ENCODE measurements around the gene PPARG. TPM values are rescaled to one million over a fixed set of nuclear protein-coding genes. Genes with fewer than 3 reads are reported as not detected.

The PPARG gene
- total and polyA plus RNA-seq, 10 of the 15 experiments (the other 5 are each of a cell fraction or from before 2014, with no cell fraction given): 0.06 to 0.86 (median 0.12) TPM; not detected in 5

- H3K4me2 ChIP-seq (ENCODE audit: control insufficient read depth, insufficient read depth): no peak overlapping the region
- WGBS (ENCODE audit: insufficient coverage, insufficient replicate concordance, low lambda C conversion rate, missing lambda C conversion rate): 30% methylated on average over 6 of the region's 6 CpGs
These were observed 179.4 kb downstream of the PPARG start for GRCh38 chr3:12468276-12468675.

GRCh38 chr3:12468757-12469156 lies 179.9 kb downstream of the PPARG start:
- in situ Hi-C loops (cut with MboI): no loop called here
- TF ChIP-seq FOS (IDR thresholded peaks at IDR 0.05; ENCODE audit: borderline replicate concordance, extremely low read depth, insufficient read length) (no peak), RAD21 (IDR thresholded peaks at IDR 0.05; ENCODE audit: insufficient read depth, low read depth, low read length) (no peak), IRF4 (IDR thresholded peaks at IDR 0.05; ENCODE audit: low read depth, low read length) (no peak), STAT1 (conservative IDR thresholded peaks at IDR 0.05) (no peak), MYB (IDR thresholded peaks at IDR 0.05; ENCODE audit: borderline replicate concordance, low read depth, low read length) (no peak), SIX5 (IDR thresholded peaks at IDR 0.05; ENCODE audit: low read depth, low read length, severe bottlenecking) (no peak), NR2C2 (IDR thresholded peaks at IDR 0.05; ENCODE audit: borderline replicate concordance, control insufficient read depth, insufficient read length, low read depth) (no peak), SMARCA5 (IDR thresholded peaks at IDR 0.05) (no peak), SIN3A (IDR thresholded peaks at IDR 0.05; ENCODE audit: low read depth, low read length) (no peak)
- TF ChIP-seq, protein P1, sequence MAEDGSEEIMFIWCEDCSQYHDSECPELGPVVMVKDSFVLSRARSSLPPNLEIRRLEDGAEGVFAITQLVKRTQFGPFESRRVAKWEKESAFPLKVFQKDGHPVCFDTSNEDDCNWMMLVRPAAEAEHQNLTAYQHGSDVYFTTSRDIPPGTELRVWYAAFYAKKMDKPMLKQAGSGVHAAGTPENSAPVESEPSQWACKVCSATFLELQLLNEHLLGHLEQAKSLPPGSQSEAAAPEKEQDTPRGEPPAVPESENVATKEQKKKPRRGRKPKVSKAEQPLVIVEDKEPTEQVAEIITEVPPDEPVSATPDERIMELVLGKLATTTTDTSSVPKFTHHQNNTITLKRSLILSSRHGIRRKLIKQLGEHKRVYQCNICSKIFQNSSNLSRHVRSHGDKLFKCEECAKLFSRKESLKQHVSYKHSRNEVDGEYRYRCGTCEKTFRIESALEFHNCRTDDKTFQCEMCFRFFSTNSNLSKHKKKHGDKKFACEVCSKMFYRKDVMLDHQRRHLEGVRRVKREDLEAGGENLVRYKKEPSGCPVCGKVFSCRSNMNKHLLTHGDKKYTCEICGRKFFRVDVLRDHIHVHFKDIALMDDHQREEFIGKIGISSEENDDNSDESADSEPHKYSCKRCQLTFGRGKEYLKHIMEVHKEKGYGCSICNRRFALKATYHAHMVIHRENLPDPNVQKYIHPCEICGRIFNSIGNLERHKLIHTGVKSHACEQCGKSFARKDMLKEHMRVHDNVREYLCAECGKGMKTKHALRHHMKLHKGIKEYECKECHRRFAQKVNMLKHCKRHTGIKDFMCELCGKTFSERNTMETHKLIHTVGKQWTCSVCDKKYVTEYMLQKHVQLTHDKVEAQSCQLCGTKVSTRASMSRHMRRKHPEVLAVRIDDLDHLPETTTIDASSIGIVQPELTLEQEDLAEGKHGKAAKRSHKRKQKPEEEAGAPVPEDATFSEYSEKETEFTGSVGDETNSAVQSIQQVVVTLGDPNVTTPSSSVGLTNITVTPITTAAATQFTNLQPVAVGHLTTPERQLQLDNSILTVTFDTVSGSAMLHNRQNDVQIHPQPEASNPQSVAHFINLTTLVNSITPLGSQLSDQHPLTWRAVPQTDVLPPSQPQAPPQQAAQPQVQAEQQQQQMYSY (CRISPR knock-in tag; IDR thresholded peaks at IDR 0.05): no peak
- TF ChIP-seq, protein P2, sequence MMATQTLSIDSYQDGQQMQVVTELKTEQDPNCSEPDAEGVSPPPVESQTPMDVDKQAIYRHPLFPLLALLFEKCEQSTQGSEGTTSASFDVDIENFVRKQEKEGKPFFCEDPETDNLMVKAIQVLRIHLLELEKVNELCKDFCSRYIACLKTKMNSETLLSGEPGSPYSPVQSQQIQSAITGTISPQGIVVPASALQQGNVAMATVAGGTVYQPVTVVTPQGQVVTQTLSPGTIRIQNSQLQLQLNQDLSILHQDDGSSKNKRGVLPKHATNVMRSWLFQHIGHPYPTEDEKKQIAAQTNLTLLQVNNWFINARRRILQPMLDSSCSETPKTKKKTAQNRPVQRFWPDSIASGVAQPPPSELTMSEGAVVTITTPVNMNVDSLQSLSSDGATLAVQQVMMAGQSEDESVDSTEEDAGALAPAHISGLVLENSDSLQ (IDR thresholded peaks at IDR 0.05): no peak

More at GRCh38 chr3:12468276-12468675, 179.4 kb downstream of the PPARG start:
- intact Hi-C loops (cut with micrococcal nuclease; ENCODE audit: unreplicated experiment): no loop called here
- peaks cover 0 to 2% of the 10 kb centered on the region in 2 experiments; a peak in 2 of 4 replicates for H3K27me3 ChIP-seq (replicated peaks in 1 of 2; ENCODE audit: control insufficient read depth in 2 of 2, insufficient read depth in 2 of 2, low read length in 1 of 2)
- H3K9me3 ChIP-seq (replicated peaks; ENCODE audit: control insufficient read depth, insufficient read depth, low read length): no peaks in the 10 kb centered on the region
- H4K20me1 ChIP-seq (ENCODE audit: control insufficient read depth, insufficient read depth): no peaks in the 10 kb centered on the region
- in situ Hi-C loops (cut with MboI): no loop called here
- H3K4me3 ChIP-seq: no peak overlapping the region
- no TSS peak for BruUV-seq (replicated peaks)
- H3K36me3 ChIP-seq (ENCODE audit: control insufficient read depth in 2 of 2, insufficient read depth in 2 of 2, low read length in 1 of 2): no peaks in the 10 kb centered on the region
- H2AFZ ChIP-seq (ENCODE audit: control insufficient read depth, low read depth, low read length): no peak overlapping the region
- POLR2A ChIA-PET: interaction anchor here (0.9 kb wide), 1 partner anchor 180 kb away, joined by 3 read pairs; no protein-coding TSS in a partner anchor
- FAIRE-seq (no peak), ATAC-seq (no peak), DNase-seq (ENCODE audit: low read depth, low spot score) (no peak)
- no peaks in the 10 kb centered on the region for H3K79me2 ChIP-seq (ENCODE audit: control insufficient read depth, insufficient read depth, low read length)
- RAD21 ChIA-PET (ENCODE audit: unreplicated experiment): no interaction called here
- no peaks in the 10 kb centered on the region for H3K4me1 ChIP-seq (ENCODE audit: control insufficient read depth, insufficient read depth, low read length)
- TF ChIP-seq NFYA (IDR thresholded peaks at IDR 0.05; ENCODE audit: borderline replicate concordance, low read depth, low read length) (no peak), MYC (IDR thresholded peaks at IDR 0.05; ENCODE audit: insufficient read depth, insufficient read length, insufficient replicate concordance, low read length, severe bottlenecking) (no peak), SREBF2 (IDR thresholded peaks at IDR 0.05; ENCODE audit: low read length) (no peak), PAX8 (IDR thresholded peaks at IDR 0.05) (no peak), KDM1A (IDR thresholded peaks at IDR 0.05; ENCODE audit: borderline replicate concordance) (no peak), CHD1 (IDR thresholded peaks at IDR 0.05; ENCODE audit: low read depth, low read length) (no peak), SMAD1 (IDR thresholded peaks at IDR 0.05; ENCODE audit: low read depth, partially characterized antibody) (no peak)
- H3K9ac ChIP-seq (ENCODE audit: control insufficient read depth, insufficient read depth, low read length): no peak overlapping the region
- CTCF ChIA-PET: no interaction called here
- SMC1A ChIA-PET (ENCODE audit: uncharacterized antibody, unreplicated experiment): no interaction called here
- H3K27ac ChIP-seq (ENCODE audit: control insufficient read depth, insufficient read depth): no peak overlapping the region

More at GRCh38 chr3:12468757-12469156, 179.9 kb downstream of the PPARG start:
- FAIRE-seq (no peak), ATAC-seq (no peak), DNase-seq (ENCODE audit: low read depth, low spot score) (no peak)
- H2AFZ ChIP-seq (ENCODE audit: control insufficient read depth, low read depth, low read length): no peak overlapping the region
- peaks cover 0 to 2% of the 10 kb centered on the region in 2 experiments; a peak in 2 of 4 replicates for H3K27me3 ChIP-seq (replicated peaks in 1 of 2; ENCODE audit: control insufficient read depth in 2 of 2, insufficient read depth in 2 of 2, low read length in 1 of 2)
- ChIA-PET POLR2A (interaction anchor here (0.9 kb wide), 1 partner anchor 179 kb away, joined by 3 read pairs; no protein-coding TSS in a partner anchor), RAD21 (ENCODE audit: unreplicated experiment) (interaction anchor here (0.6 kb wide), 1 partner anchor 36 kb away, joined by 3 read pairs; no protein-coding TSS in a partner anchor), CTCF (no interaction called here), SMC1A (ENCODE audit: uncharacterized antibody, unreplicated experiment) (interaction anchor here (1.4 kb wide), 2 partner anchors 330 to 334 kb away, joined by 3 to 5 read pairs; no protein-coding TSS in a partner anchor)
- H3K4me2 ChIP-seq (ENCODE audit: control insufficient read depth, insufficient read depth): no peak overlapping the region
- H3K27ac ChIP-seq (ENCODE audit: control insufficient read depth, insufficient read depth): no peak overlapping the region
- H3K4me1 ChIP-seq (ENCODE audit: control insufficient read depth, insufficient read depth, low read length): no peaks in the 10 kb centered on the region
- WGBS (ENCODE audit: insufficient coverage, insufficient replicate concordance, low lambda C conversion rate, missing lambda C conversion rate): 0% methylated on average over 1 of the region's 2 CpGs
- intact Hi-C loops (cut with micrococcal nuclease; ENCODE audit: unreplicated experiment): no loop called here
- H4K20me1 ChIP-seq (ENCODE audit: control insufficient read depth, insufficient read depth): no peaks in the 10 kb centered on the region
- H3K9ac ChIP-seq (ENCODE audit: control insufficient read depth, insufficient read depth, low read length): no peak overlapping the region
- no TSS peak for BruUV-seq (replicated peaks)
- H3K9me3 ChIP-seq (replicated peaks; ENCODE audit: control insufficient read depth, insufficient read depth, low read length): no peaks in the 10 kb centered on the region
- H3K36me3 ChIP-seq (ENCODE audit: control insufficient read depth in 2 of 2, insufficient read depth in 2 of 2, low read length in 1 of 2): no peaks in the 10 kb centered on the region
- H3K79me2 ChIP-seq (ENCODE audit: control insufficient read depth, insufficient read depth, low read length): no peaks in the 10 kb centered on the region
- no peak overlapping the region for H3K4me3 ChIP-seq
